H4 (cell line): ENCODE data around the gene MYF5. TPM values are rescaled to one million over a fixed set of nuclear protein-coding genes. Genes with fewer than 3 reads are reported as not detected.
"Not testable (repeated sequence)": the region's sequence is repeated elsewhere in the genome, so short reads cannot be mapped to it uniquely, and the experiment has no call there.

Experiments used
- DNase-seq: peaks from one replicate; pipeline ENCODE4 v3.0.0-alpha.2; 2015; ENCODE audit warnings: low spot score
- total RNA-seq: library from RNA; depleted of rRNA; stranded (reverse); fragments of >200 nt; shearing (Covaris generic); gene quantifications from 2 replicates; pipeline ENCODE4 v1.2.3, GENCODE V29; 2014; rRNA removed

Gene MYF5
- total RNA-seq, result not detected in 2 replicates

DNA sequence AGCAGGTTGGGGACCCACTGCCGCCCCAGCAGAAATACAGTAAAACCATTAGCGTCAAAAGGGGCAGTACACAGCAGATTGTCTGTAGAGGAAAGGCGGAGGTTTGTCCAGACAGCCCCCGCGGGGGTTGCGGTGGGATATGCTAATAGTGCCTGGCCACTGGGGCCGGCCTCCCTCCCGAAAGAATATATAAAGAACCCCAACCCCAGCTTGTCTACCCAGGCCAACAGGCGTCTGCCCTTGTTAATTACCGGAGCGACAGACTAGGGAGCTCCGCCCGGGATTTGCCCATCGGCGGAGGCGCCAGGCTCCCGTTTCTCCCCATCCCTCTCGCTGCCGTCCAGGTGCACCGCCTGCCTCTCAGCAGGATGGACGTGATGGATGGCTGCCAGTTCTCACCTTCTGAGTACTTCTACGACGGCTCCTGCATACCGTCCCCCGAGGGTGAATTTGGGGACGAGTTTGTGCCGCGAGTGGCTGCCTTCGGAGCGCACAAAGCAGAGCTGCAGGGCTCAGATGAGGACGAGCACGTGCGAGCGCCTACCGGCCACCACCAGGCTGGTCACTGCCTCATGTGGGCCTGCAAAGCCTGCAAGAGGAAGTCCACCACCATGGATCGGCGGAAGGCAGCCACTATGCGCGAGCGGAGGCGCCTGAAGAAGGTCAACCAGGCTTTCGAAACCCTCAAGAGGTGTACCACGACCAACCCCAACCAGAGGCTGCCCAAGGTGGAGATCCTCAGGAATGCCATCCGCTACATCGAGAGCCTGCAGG lies at the start of gene MYF5:
Gene MYF5 (plus strand): TSS at position 217 of the 774 bp plus-strand sequence. CDS start 152 bp downstream, at position 369.
- DNase-seq, result no peak

GRCh38 chr12:80670214-80670613 lies 46.5 kb upstream of the MYF5 start:
- DNase-seq, result no peak

DNA sequence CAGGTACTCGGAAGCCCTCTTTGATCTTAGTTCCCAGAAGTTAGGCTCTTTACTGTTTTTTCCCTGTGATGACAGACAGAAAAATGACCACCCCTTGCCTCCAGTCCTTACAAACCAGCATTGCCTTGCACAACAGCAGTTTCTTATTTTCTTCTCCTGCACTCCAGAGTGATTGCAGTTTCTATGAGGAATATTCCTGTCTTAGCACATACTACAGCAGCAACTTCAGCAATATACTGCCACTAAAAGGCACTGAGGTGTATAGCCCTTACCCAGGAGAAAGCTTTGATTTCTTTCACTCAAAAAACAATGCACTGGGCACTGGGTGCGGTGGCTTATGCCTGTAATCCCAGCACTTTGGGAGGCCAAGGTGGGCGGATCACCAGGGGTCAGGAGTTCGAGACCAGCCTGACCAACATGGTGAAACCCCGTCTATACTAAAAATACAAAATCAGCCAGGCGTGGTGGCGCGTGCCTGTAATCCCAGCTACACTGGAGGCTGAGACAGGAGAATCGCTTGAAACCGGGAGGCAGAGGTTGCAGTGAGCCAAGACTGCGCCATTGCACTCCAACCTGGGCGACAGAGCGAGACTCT lies 40.6 kb upstream of the MYF5 start:
- DNase-seq, result not testable (repeated sequence)

DNA sequence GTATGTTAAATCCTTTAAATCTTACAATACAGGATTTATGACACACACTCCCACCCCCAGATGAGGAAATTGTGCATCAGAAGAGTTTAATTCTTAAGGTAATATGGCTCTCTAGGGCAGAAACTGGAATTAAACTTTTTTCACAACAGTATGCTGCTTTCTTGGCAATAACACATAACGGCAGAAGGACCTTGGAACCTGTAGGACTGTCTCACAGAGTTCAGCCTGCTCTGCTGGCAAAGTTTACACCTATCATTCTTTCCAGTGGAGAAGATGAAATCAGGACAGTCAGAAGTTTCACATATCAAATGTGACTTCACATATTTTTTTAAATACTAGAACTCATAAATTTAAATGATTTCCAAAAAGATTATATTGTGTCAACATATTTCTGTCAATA lies 39.9 kb upstream of the MYF5 start:
- DNase-seq, result no peak

- DNase-seq, result no peak
These were observed 38.7 kb upstream of the MYF5 start for GRCh38 chr12:80677994-80678393.

- DNase-seq, result no peak
These were observed 37.2 kb upstream of the MYF5 start for GRCh38 chr12:80679346-80680131.

DNA sequence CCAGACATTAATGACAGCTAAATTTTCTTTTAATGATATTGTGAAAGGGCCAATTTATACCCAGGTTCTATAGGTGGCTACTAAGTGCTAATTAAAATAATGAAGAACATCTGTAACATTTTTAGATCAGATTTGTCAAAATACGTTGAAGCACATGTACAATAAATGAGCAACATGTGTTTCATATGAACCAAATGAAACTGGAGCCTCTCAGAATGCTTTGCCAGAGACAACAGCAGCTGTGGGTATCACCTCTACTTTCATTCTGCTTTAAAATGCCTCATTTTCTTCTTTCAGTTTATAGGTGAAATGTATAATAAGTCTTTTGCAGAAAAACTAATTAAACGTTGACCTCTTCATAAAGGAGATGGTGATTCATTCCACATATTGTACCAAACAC lies 35.4 kb upstream of the MYF5 start:
- DNase-seq, result no peak

GRCh38 chr12:80681786-80682185 lies 34.9 kb upstream of the MYF5 start:
- DNase-seq, result no peak

- DNase-seq, result no peak
These were observed 32.6 kb upstream of the MYF5 start for GRCh38 chr12:80684077-80684495.

- DNase-seq, result no peak
These were observed 26.6 kb upstream of the MYF5 start for GRCh38 chr12:80690090-80690489.

GRCh38 chr12:80690513-80690912 lies 26.2 kb upstream of the MYF5 start:
- DNase-seq, result no peak

- DNase-seq, result no peak
These were observed 24.6 kb upstream of the MYF5 start for GRCh38 chr12:80692114-80692513.

GRCh38 chr12:80697270-80697887 lies 19.3 kb upstream of the MYF5 start:
- no peak for DNase-seq

- no peak for DNase-seq
These were observed 18.5 kb upstream of the MYF5 start for GRCh38 chr12:80698256-80698655.

- DNase-seq, result no peak
These were observed 17.7 kb upstream of the MYF5 start for GRCh38 chr12:80698847-80699542.

DNA sequence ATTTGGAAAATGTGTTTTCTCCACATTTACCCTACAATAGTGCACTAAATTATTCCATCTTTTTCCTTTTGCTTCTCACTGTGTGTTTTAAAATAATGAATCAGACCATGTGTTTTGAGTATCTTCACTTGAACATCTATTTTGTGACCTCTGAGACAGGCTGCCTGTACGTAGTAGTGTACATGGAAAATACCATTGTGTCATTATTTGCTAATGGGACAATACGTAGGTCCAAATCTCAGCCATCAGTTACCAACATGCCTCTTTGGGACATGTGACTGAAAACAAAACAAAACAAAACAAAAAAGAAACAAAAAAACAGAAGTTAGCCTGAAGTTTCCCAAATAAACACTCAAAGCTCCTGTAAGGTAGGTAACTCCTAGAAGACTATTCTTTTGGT lies 16.4 kb upstream of the MYF5 start:
- DNase-seq, result no peak

DNA sequence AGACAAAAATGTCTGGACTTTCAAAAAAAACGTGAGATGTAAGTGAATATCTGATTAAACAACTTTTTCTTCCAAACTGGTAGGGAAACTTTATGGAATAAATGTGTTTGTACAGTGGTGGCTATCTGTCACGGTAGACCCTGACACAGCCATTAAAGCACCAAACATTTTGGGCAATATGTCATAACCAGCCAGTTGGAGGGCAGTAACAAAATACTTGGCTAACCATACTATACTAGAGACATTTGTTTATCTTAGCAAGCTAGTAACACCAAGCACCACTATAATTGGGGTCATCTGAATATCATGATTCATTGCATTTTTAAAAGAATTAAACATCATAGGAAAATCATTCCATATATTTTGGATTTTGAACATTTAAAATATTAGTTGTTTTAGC lies 15.3 kb upstream of the MYF5 start:
- peak; percentile 16 for DNase-seq

DNA sequence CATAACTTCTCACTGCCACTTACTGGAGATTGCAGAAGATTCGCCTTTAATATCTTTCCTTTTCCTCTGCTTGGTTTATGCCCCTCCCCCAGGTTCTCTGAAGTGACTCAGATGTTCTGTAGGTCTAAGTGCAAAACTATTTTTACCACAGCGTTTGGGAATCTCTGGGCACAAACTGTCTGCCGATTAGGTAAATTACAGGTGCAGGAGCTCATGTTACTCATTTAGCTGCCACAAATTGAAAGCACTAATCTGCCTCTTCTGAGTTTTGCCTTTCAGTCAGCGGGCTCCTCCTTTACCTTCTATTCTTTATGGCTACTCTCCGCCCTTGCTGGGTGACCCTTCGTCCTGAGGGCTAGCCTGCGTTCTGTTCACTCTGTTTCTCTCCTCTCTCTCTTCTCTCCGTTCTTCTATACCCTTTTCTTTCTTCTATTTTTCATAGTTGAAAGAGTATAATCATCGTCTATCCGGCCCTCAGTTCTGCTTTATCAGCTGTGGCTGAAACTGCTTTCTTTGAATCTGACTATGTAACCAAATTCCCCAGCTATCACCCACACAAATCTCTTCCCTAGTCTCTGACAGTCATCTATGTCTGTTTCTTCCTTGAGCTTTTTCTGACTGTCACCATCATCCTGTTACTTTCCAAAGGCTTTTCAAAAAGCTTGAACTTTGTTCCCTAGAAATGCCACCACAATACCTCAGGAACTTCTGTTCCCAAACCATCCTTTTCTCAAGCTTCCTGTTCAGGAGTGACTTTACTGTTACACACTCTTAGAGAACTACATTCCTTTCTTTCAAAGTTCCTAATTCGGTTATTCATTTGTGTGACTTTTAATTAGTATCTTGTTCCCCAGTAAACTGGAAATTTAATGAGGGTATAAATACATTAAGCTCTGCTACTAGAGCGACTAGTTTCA lies 13.6 kb upstream of the MYF5 start:
- peak; percentile 29 for DNase-seq

GRCh38 chr12:80704420-80704819 lies 12.3 kb upstream of the MYF5 start:
- no peak for DNase-seq

- no peak for DNase-seq
These were observed 9.4 kb upstream of the MYF5 start, which contains the start of gene MYF6 for GRCh38 chr12:80707126-80707829. TSS of gene MYF6 (plus strand) at chr12:80707634. CDS start at chr12:80707720, 86 bp downstream.
